HepG2 (cell line): ENCODE results near the gene SRP14. TPM values are rescaled to one million over a fixed set of nuclear protein-coding genes. Genes with fewer than 3 reads are reported as not detected.
A peak's percentile ranks its signal among the peaks of the same experiment; 100 is the strongest.

Source experiments
- BRD4 ChIP-seq: sonication (generic); formaldehyde crosslinking; IDR thresholded peaks from 2 replicates; pipeline ENCODE4 v1.4.0; 2020; ENCODE audit warnings: missing genetic modification reagents
- CTCF ChIP-seq: sonication (generic); formaldehyde crosslinking; IDR thresholded peaks from 2 replicates; pipeline ENCODE4 v1.5.0; 2020; ENCODE audit warnings: mild to moderate bottlenecking, missing genetic modification reagents, moderate library complexity
- HNRNPH1 ChIP-seq: fragments of 200-400 bp; formaldehyde crosslinking; optimal IDR thresholded peaks from 2 replicates; pipeline ENCODE3; 2017; ENCODE audit warnings: mild to moderate bottlenecking, low read depth, low read length
- PAX8 ChIP-seq: sonication (generic); formaldehyde crosslinking; IDR thresholded peaks from 2 replicates; pipeline ENCODE4 v1.8.0; 2022; ENCODE audit warnings: mild to moderate bottlenecking, missing genetic modification reagents, borderline replicate concordance
- POLR2A ChIP-seq, 2 experiments: IDR thresholded peaks; 2 replicates each; pipeline ENCODE4 v1.6.1; 2011; ENCODE audit warnings: low read depth in 2 of 2, low read length in 2 of 2, mild to moderate bottlenecking in 1 of 2, moderate library complexity in 1 of 2; ENCODE audit not compliant: insufficient read depth in 1 of 2
- RCOR2 ChIP-seq: IDR thresholded peaks from 2 replicates; pipeline ENCODE4 v1.6.1; 2016; ENCODE audit warnings: missing biosample characterization, missing genetic modification reagents
- SALL1 ChIP-seq: sonication (generic); formaldehyde crosslinking; IDR thresholded peaks from 2 replicates; pipeline ENCODE4 v1.8.0; 2022; ENCODE audit warnings: mild to moderate bottlenecking, missing genetic modification reagents
- UBTF ChIP-seq: sonication (generic); formaldehyde crosslinking; IDR thresholded peaks from 2 replicates; pipeline ENCODE4 v1.4.0; 2020; ENCODE audit warnings: mild to moderate bottlenecking, missing genetic modification reagents
- ZNF10 ChIP-seq: sonication (generic); formaldehyde crosslinking; IDR thresholded peaks from 2 replicates; pipeline ENCODE4 v1.4.0; 2020; ENCODE audit warnings: mild to moderate bottlenecking, low read depth, missing genetic modification reagents, borderline replicate concordance
- ZNF280B ChIP-seq: sonication (generic); formaldehyde crosslinking; IDR thresholded peaks from 2 replicates; pipeline ENCODE4 v1.5.0; 2020; ENCODE audit warnings: missing genetic modification reagents, mild to moderate bottlenecking, borderline replicate concordance
- ZNF3 ChIP-seq: IDR thresholded peaks from 2 replicates; pipeline ENCODE4 v1.7.0; 2017; ENCODE audit warnings: inconsistent platforms
- ZNF629 ChIP-seq: sonication (generic); formaldehyde crosslinking; conservative IDR thresholded peaks from 2 replicates; pipeline ENCODE4 v1.5.0; 2020; ENCODE audit warnings: missing genetic modification reagents
- polyA plus RNA-seq, 8 experiments: library from polyadenylated mRNA; depleted of rRNA in 3 of 8; stranded (reverse) in 7 of 8; unstranded in 1 of 8; fragments of >200 nt; fragmentation: Illumina TruSeq in 4 of 8; extraction: Trizol in 4 of 8; gene quantifications; 2 replicates each; pipeline versions ENCODE4 v1.2.1 to v1.2.3, GENCODE V29; 2011 to 2016; ENCODE audit warnings: low read depth in 4 of 8, missing spikeins in 1 of 8, mixed read lengths in 1 of 8; ENCODE audit not compliant: insufficient read depth in 1 of 8
- total RNA-seq, 5 experiments: library from RNA; depleted of rRNA; stranded (reverse); fragments of >200 nt; fragmentation: Illumina TruSeq; extraction: Trizol; gene quantifications; 2 replicates each; pipeline ENCODE4 v1.2.3, GENCODE V29; 2016; ENCODE audit warnings: low read depth in 1 of 5

SRP14 gene
- total and polyA plus RNA-seq, 2 of the 13 experiments (the other 11 are each of a cell fraction or from before 2014, with no cell fraction given) = 208 to 356 TPM

- TF ChIP-seq RCOR2 (CRISPR knock-in tag) (peak; percentile 93), ZNF629 (CRISPR knock-in tag) (peak; percentile 45), PAX8 (CRISPR knock-in tag) (no peak), HNRNPH1 (no peak), ZNF10 (no peak), SALL1 (CRISPR knock-in tag) (peak; percentile 89), POLR2A (IDR thresholded peaks at IDR 0.05; ENCODE audit: insufficient read depth in 1 of 2, low read depth in 2 of 2, low read length in 2 of 2) (peak; percentile 47 to 65; a peak in 3 of 4 replicates), BRD4 (CRISPR knock-in tag) (no peak), CTCF (CRISPR knock-in tag) (0 out of 2 replicates have a peak, but pooled peaks have one; percentile 3), ZNF3 (CRISPR knock-in tag) (no peak), UBTF (CRISPR knock-in tag) (no peak), ZNF280B (no peak)
- TF ChIP-seq, all 625 proteins: peak for 141
Observed at GRCh38 chr15:40002295-40002694, 36.7 kb downstream of the SRP14 start (continued).
